SK-N-MC (cell line): ENCODE data around the gene TMCC2.

ENCODE experiments used
- DNase-seq: peaks from one replicate; pipeline ENCODE4 v3.0.0-alpha.2; 2011; ENCODE audit warnings: low read depth, low spot score
- H3K27ac ChIP-seq: fragments of 200-600 bp; sonication (generic); 2 replicates; pipeline ENCODE4 v1.5.1; 2016; ENCODE audit warnings: mixed run types
- H3K36me3 ChIP-seq: fragments of 200-600 bp; sonication (generic); 2 replicates; pipeline ENCODE4 v1.6.1; 2017; ENCODE audit warnings: antibody characterized with exemption, low read length, mixed read lengths; ENCODE audit not compliant: insufficient read depth
- H3K4me3 ChIP-seq: fragments of 200-600 bp; sonication (generic); 2 replicates; pipeline ENCODE4 v1.5.1; 2016
- H3K9ac ChIP-seq: fragments of 200-600 bp; sonication (generic); 2 replicates; pipeline ENCODE4 v1.8.0; 2017; ENCODE audit warnings: mixed run types, mixed read lengths; ENCODE audit not compliant: insufficient read length
- H3K9me3 ChIP-seq: fragments of 200-600 bp; sonication (generic); 2 replicates; pipeline ENCODE4 v1.6.1; 2017; ENCODE audit warnings: low read depth, mild to moderate bottlenecking, antibody characterized with exemption, low read length, moderate library complexity, mixed read lengths
- EZH2 ChIP-seq: fragments of 200-600 bp; sonication (generic); IDR thresholded peaks from one replicate; pipeline ENCODE4 v1.6.1; 2017; ENCODE audit warnings: antibody characterized with exemption
- FOXP2 ChIP-seq: optimal IDR thresholded peaks from 2 replicates; pipeline ENCODE3; 2011; ENCODE audit warnings: mild to moderate bottlenecking, moderate library complexity; ENCODE audit not compliant: insufficient read depth; ENCODE audit errors: extremely low read length, control extremely low read depth
- POLR2AphosphoS5 ChIP-seq: IDR thresholded peaks from 2 replicates; pipeline ENCODE4 v1.6.1; 2012; ENCODE audit warnings: mild to moderate bottlenecking, low read depth, low read length, borderline replicate concordance

The TMCC2 gene

GRCh38 chr1:205248793-205249601 lies 21.3 kb downstream of the TMCC2 start:
- TF ChIP-seq FOXP2 (no peak), EZH2 (no peak), POLR2AphosphoS5 (no peak)
- Histone ChIP-seq H3K27ac (no peak overlapping the region), H3K9me3 (no peaks in the 10 kb centered on the region), H3K36me3 (no peaks in the 10 kb centered on the region), H3K4me3 (no peak overlapping the region), H3K9ac (no peak overlapping the region)
- no peak for DNase-seq

DNA sequence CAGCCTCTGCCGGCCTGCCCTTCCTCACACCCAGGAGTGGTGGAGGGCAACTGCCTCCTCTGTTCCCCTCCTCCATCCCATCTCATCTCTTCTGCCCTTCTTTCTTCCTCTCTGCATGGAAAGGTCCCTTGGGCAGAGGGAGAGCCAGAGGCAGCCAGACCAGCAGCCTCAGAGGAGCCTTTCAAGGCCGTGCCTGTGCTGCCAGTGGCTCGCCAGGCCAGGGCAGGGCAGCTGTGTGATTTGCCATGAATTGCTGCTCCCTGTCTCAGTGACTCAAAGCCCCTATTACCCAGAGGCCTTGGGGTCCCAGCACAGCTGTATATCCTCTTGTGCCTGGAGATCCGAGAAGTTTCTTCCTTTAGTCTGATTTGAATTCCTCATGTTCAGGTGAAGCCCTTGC lies 21.9 kb downstream of the TMCC2 start:
- Histone ChIP-seq H3K27ac (no peak overlapping the region), H3K9ac (no peak overlapping the region)

GRCh38 chr1:205250699-205251098 lies 23.0 kb downstream of the TMCC2 start:
- H3K9ac ChIP-seq: no peak overlapping the region
- no peak overlapping the region for H3K4me3 ChIP-seq
- no peaks in the 10 kb centered on the region for H3K36me3 ChIP-seq
- H3K9me3 ChIP-seq: no peaks in the 10 kb centered on the region
- no peak for DNase-seq
- H3K27ac ChIP-seq: no peak overlapping the region
- no peak for TF ChIP-seq POLR2AphosphoS5
- no peak for TF ChIP-seq FOXP2
- TF ChIP-seq EZH2: no peak

More for the DNA sequence above, 21.9 kb downstream of the TMCC2 start:
- Histone ChIP-seq H3K4me3 (no peak overlapping the region), H3K36me3 (no peaks in the 10 kb centered on the region), H3K9me3 (no peaks in the 10 kb centered on the region)
- DNase-seq: no peak
- TF ChIP-seq FOXP2: no peak
- no peak for TF ChIP-seq EZH2
- no peak for TF ChIP-seq POLR2AphosphoS5

GRCh38 chr1:205251576-205251975 lies 23.8 kb downstream of the TMCC2 start:
- no peak for DNase-seq
- no peaks in the 10 kb centered on the region for H3K9me3 ChIP-seq
- no peak for TF ChIP-seq EZH2
- no peak for TF ChIP-seq FOXP2
- TF ChIP-seq POLR2AphosphoS5: no peak
- no peak overlapping the region for H3K27ac ChIP-seq
- H3K9ac ChIP-seq: no peak overlapping the region
- no peaks in the 10 kb centered on the region for H3K36me3 ChIP-seq
- H3K4me3 ChIP-seq: no peak overlapping the region

- peak; percentile 20 for DNase-seq
- TF ChIP-seq POLR2AphosphoS5: no peak
- TF ChIP-seq EZH2: no peak
- no peak for TF ChIP-seq FOXP2
- no peaks in the 10 kb centered on the region for H3K36me3 ChIP-seq
- no peaks in the 10 kb centered on the region for H3K9me3 ChIP-seq
- no peak overlapping the region for H3K9ac ChIP-seq
- no peak overlapping the region for H3K27ac ChIP-seq
- H3K4me3 ChIP-seq: no peak overlapping the region
Measured at GRCh38 chr1:205255941-205256780, 28.4 kb downstream of the TMCC2 start.

GRCh38 chr1:205256951-205257625 lies 29.3 kb downstream of the TMCC2 start:
- TF ChIP-seq POLR2AphosphoS5 (no peak), FOXP2 (no peak), EZH2 (no peak)
- Histone ChIP-seq H3K4me3 (no peak overlapping the region), H3K27ac (no peak overlapping the region)

GRCh38 chr1:205257735-205258134 lies 30.0 kb downstream of the TMCC2 start:
- no peak overlapping the region for H3K27ac ChIP-seq
- no peaks in the 10 kb centered on the region for H3K36me3 ChIP-seq
- no peak for TF ChIP-seq EZH2
- no peak for TF ChIP-seq FOXP2
- TF ChIP-seq POLR2AphosphoS5: no peak
- H3K4me3 ChIP-seq: no peak overlapping the region
- no peak overlapping the region for H3K9ac ChIP-seq
- no peaks in the 10 kb centered on the region for H3K9me3 ChIP-seq
- DNase-seq: no peak

More at GRCh38 chr1:205256951-205257625, 29.3 kb downstream of the TMCC2 start:
- Histone ChIP-seq H3K9me3 (no peaks in the 10 kb centered on the region), H3K36me3 (no peaks in the 10 kb centered on the region), H3K9ac (no peak overlapping the region)
- DNase-seq: no peak

- no peaks in the 10 kb centered on the region for H3K36me3 ChIP-seq
- no peak for DNase-seq
- TF ChIP-seq EZH2 (no peak), POLR2AphosphoS5 (no peak)
- no peak overlapping the region for H3K27ac ChIP-seq
- H3K9me3 ChIP-seq: no peaks in the 10 kb centered on the region
- no peak overlapping the region for H3K4me3 ChIP-seq
- no peak overlapping the region for H3K9ac ChIP-seq
Measured at GRCh38 chr1:205258261-205258691, 30.5 kb downstream of the TMCC2 start.
